Activated naive CD4-positive, alpha-beta T cell treated with anti-CD3 and anti-CD28 coated beads, Interleukin-2, amount 50 U/mL, for 16 hours (primary cell): Measurements from ENCODE around the gene REG4.
"Not testable (repeated sequence)": the region's sequence is repeated elsewhere in the genome, so short reads cannot be mapped to it uniquely, and the experiment has no call there.

ENCODE experiments used
- DNase-seq: peaks from one replicate; pipeline ENCODE4 v3.0.0-alpha.2; 2020

The REG4 gene

DNA sequence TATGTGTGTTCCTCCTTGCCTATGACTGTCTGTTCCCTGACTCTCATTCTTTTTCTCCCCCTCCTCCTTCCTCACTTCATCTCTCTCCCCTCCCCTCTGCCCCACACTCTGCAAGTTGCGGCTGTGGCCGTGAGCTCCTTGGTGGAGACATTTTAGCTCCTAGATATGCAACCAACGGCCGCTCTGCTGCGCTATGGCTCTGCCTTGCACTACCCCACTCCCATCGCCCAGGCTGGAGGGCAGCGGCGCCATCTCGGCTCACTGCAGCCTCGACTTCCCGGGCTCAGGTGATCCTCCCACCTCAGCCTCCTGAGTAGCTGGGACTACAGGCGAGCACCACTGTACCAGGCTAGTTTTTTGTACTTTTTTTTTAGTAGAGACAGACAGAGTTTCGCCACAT, 5.5 kb downstream of the REG4 start:
- DNase-seq: no peak

DNA sequence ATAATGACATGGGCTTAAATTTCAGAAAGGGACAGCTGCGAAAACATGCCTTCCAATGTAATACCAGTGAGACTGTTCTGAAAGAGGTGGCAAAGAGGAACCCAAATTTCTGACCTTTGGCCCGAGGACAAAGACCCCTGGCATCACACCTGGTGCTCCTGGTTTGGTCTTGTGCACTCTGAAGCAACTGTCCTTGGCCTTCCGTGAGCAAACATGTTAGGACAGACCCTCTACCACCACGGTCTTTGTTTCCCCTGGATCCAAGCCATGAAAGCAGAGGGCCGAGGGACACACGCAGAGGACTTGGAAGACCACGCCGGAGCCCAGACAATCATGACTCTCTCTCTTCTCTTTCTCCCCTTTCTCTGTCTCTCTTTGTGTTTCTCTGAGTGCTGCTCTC, 6.0 kb downstream of the REG4 start:
- DNase-seq: no peak

DNA sequence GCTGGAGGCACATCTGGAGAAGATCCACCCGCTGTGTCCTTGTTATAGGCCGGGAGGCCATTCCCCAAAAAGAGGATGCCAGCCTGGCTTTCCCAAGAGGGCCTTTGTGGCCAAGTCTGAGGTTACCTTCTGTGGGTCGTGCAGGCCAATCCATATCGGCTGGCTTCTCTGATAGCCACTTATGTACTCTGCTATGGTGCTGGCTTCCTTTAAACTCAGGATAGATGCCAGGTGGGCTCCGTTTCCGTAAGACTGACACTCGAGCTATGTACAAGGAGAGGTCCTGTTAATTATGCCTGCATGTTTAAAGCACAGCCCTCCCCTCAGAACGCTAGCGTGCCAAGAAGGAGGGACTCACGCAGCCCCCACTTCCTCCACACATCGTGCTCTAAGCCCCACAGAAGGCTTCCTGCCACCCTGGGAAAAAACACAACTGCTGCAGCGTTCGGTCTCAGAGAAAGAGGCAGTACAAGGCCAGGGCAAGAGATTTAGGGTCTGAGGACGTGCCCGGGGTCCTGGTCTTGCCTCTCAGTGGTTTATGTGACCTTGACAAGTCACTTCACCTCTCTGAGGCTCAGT, 11.6 kb downstream of the REG4 start:
- DNase-seq: peak; percentile 16

DNA sequence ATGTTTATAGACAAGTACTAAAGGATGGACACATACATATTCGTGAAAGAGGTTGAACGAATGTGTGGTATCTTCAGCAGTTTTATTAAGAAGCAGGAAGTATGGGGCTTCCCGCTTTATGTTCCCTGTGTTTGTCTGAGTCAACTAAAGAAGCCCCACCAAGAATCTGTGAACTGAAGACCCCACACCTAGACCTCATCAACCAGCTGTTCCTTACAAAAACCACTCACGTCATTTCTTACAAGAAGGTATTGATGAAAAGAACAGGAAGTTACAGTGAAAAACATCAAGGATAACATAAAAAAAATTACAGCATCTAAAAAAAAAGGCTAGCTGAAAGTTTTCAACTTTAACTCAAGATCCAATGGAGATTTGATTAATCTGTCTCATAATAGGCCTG, 12.3 kb downstream of the REG4 start:
- no peak for DNase-seq

DNA sequence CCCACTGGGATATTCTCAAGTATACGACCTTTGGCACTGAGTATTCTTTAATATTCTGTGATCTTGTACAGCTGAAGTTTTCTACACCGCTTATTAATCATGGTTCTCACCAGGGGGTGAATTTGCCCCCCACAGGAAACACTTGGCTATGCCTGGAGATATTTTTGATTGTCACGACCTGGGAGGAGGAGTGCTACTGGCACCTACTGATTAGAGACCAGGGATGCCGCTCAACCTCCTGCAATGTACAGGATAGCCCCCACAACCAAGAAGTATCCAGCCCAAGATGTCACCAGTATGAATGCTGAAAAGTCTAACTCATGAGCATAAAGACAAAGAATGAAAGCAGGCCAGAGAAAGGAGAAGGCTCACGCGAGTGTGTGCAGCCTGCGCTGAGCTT, 13.7 kb downstream of the REG4 start:
- DNase-seq: no peak

DNA sequence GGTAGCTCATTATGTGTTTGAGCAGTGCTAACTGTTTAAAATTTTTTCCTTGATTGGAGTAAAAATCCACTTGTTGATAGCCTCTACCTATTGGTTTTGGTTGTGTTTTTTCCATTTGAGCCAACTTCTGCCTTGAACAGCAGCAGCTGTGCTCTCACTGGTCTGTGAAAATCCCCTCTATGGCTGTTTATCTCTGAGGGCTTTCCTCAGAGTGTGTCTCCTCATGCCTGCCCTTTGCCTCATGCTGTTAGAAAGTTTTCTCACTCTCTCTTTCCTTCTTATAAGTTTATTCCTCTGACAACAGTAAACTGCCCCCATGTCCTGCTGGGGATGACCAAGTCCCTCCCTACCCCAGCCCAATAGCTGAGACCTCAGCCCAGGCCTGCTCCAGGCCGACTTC, 14.1 kb downstream of the REG4 start:
- no peak for DNase-seq

DNA sequence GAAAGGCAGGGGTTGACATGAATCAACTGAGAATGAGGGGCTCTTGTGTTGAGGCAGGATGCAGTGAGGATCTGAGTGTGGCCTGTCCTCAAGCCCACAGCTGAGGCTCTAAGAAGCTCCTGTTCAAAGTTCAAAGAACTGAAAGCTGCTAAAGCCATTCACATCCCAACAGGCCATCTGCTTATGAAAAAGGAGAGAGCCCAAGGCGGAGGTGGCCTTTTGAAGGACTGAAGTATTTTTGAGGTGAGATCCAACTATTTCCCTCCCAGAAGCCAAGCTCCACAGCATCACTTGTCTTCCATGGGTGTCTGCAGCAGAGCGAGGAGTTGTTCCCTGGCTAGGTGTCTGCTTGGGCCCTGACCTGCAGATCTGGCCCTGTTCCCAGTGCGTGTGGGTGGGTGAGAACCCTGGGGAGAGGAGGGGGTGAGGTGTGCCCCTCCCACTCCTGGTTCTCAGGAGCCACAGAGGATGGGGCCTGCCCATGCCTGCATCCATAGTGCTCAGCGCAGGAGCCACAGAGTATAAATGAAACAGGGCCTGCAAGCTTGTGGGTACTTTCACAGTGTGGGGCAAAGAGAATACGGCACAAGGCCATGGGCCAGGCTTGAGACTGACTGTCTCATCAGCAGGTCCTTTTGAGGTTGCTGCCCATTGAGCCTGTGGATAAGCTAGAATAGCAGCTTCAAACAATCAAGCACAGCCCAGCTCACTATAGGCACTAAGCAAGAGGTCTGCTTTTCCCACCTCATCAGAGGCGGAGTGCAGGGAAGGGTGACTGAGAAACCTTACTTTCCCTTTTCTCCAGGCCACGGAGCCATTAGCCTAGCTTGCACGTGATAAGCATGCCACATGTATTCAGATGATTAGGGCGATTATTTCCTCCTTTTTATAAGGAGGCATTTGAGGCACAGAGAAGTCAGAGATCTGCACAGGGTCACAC, 15.7 kb downstream of the REG4 start:
- DNase-seq: no peak

DNA sequence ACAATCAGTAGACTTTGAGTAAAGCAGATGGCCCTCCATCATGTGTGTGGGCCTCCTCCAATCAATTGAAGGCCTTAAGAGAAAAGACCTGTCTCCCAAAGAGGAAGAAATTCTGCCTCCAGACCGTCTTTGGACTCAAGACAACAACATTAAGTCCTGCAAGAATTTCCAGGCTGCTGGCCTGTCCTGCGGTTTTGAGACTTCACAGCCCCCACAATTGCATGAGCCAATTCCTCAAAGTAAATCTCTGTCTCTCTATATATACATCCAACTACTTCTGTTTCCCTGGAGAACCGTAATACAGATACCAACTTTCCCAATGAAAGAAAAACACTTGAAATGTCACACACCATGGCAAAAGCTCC, 16.4 kb downstream of the REG4 start:
- no peak for DNase-seq

DNA sequence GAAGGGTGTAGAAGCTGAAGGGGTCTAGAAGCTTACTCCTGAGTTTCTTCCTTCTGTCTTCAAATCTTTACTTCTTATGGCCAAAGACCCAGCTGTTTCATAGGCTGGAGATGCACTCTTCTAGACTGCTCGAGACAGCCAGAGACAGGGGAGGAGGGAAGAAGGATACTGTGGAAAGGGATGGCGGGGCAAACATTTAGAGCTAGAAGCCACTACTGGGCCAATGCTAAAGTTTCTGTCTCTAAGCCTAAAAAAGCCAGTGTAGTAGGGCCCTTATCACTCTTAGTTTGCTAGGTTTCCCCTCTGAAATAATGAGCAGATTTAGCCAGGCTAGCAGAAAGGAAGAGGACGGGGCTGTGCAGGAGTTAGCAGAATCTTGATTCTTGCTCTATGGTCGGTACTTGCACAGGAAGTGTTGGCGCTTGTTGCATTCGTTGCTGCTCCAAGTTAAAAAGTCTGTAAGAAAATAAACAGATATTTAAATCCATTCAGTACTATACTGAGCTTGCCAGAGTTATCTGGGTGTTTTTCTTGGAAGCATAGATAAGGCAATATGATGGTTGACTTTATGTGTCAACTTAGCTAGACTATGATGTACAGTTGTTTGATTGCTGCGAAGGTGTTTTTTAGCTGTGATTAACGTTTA, 16.9 kb downstream of the REG4 start:
- DNase-seq: no peak

DNA sequence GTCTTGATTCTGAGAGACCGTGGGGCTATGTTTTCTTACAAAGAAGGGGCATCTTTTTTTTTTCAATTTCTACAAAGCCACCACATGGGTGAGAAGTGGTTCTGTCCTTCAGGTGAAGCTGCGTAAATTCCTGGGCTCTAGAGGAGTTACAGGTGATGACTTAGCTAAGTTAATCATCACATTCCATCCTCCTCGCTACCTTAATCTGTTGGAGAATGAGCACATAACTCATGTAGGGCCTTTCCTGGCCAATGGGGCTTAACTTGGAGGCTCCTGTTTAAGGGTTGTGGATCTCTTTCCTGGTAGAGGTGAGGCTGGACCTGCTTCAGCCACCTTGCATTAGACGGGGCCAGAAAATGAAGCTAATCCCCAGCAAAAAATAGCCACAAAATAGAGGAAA, 19.9 kb downstream of the REG4 start:
- no peak for DNase-seq

DNA sequence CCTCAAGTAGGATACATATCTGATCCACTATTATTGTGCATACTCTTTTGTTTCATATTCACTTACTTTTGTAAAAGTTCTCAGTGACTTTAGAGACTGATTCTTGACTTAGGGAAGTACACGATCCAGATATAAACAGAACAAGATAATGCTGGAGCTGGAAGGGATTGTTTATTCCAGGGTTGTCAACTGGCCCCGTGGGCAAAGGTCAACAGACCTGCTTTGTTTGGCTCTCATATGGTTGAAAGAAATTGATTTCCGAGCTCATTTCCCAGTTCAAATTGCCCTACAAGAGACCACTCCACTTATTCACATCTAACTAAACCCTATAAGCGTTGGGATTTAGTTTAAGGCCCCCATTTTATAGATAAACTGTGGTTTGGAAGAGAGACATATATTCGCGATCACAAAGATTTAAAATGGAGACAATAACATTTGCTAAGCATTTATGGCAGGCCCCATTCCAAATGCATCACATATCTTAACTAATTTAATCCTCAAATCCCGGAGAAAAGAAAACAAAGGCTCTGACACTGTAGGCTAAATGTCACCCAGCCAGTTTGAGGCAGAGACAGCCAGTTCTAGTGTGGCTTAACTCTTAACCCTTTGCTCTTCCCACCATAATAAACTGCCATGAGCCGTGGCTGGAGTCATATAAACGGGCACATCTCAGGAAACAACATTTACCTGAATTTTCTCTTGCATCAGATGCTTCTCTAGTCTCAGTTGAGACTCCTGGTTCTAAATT, 20.6 kb downstream of the REG4 start:
- DNase-seq: no peak

DNA sequence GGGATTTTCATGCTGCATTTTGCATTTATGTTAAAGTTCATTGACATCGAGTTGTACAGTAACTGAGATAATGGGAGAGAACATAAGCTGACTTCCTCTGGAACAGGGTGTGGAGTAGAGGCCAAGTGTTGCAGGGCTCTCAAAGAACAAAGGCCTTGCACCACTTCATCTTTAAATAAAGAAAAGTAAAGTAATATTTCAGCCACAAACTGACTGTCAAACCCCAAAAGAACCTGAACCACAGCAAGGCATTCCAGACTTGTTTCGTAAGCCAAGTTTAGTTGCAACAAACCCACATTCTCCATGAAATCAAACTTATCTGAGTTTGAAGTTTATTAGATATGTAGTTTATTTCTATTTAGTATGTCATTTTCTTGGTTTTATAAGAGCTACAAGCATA, 23.5 kb downstream of the REG4 start:
- no peak for DNase-seq

DNA sequence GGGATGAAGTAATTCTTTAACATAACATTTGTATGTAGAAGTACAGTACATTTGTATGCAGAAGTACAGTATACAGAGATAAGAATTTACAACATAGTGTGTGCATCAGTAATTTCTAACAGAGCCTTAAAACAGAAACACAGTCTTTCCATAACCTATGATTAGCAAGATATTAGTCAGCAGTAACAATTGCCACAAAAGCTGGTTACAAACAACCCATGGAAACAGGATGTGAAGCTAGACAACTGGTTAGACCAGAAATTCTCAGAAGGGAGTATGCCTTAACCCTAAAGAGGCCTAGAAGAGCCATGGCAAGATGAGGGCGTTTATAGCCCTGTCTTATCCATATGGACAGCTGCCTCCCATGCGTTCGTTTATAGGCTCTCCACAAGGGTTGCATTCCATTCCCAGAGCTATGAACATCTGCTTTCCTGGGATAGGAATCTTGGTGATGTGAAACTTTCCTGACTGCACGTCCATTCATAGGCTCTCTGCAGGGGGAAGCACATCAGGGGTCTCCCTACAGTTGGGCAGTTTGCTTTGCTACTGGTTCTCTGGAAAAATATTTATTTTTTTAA, 24.7 kb downstream of the REG4 start:
- not testable (repeated sequence) for DNase-seq

DNA sequence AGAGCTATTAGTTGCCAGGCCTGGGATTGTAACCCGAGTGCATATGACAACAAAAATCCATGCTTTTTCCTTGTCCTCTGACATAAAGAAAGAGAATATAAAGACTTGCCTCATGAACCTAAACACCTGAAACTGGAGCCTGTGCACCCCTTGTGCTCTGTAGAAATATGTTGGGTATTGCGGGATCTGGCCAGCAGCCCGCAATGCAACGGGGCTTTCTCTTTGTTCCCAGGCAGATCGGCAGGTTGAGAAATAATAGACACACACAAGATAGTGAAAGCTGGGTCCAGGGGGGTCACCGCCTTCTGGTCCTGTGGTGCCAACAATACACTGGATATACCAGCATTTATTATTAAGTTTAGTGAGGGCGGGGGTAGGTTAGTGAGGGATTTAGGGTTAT, 25.2 kb downstream of the REG4 start:
- DNase-seq: not testable (repeated sequence)

DNA sequence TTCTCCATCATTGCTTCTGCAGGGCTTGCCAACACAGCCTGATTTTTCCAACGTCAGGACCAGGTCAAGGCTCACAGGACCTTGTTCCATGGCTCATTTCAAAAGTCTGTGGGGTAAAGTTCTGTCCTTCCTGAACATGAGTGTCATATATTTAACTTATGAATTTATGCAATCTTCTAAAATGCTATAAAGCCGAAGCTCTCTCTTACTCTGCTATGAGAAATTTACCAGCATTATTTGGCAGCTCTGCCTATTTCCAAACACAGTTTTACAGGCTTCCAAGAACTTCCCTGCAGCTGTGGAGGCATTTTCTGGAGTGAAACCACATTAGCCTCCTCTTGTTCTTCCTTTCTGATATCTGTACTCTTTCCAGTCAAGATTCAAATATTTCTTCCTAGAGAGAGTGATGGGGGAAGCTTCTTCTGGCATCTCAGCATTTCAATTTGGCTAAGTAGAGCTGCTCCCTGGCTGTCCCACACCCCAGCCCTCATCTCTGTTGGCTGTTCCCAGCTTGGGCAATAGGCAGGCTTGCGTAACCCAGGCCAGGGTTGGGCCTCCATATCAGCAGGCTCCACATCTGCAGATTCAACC, 27.0 kb downstream of the REG4 start:
- DNase-seq: no peak

DNA sequence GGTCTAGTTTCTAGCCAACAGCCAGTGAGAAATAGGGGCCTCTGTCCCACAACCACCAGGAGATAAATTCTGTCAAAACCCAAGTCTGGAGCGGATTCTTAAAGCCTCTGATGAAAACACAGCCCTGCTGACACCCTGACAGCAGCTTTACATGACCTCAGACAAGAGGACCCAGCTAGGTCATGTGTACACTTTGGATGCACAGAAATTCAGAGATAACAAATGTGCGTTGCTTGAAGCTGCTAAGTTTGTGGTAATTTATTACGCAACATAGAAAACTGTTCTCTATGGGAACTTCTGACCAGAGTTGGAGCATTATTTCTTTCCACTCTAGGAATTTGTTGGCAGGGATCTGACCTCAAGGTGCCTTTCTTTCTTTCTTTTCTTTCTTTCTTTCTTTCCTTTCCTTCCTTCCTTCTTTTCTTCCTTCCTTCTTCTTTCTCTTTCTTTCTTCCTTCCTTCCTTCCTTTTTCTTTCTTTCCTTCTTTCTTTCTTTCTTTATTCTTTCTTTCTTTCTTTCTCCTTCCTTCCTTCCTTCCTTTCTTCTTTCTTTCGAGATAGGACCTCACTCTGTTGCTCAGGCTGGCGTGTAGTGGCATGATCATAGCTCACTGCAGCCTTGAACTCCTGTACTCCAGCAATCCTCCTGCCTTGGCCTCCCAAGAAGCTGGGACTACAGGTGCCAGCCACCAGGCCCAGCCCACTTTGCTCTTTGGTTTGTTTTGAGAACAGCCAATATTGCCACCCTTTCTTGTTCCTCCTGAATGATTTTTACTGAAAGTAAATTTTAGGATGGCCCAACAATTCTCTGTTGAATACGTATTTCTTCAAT, 27.7 kb downstream of the REG4 start:
- DNase-seq: no peak

DNA sequence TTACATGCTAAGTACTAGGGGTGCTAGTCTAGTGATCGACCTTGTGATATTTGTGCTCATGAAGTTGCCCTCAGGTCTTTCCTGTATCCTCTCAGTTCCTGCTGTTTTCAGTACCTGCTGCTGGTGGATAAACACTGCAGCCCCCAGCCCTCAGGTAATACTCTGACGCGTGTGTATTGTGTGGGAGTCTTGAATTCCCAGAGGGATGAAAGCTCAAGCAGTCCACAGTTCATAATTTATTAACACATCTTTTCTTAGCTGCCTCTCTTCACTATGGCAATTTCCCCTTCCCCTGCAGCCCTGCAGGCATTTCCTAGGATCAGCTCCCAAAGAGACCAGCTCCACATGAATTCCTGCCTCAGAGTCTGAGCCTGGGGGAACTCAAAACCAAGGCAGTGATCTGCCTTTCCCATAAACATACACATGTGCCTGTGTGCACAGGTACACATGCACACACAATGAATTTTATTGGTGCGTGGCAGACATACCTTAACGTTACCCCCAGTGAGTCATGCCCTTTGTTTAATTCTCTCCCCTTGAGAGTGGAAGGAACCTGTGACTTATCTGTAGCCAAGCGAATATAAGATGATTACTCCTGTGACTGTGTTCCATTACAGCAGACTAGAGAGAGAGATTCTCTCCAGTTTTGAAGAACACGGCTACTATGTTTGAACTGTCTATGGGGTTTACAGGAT, 28.5 kb downstream of the REG4 start:
- no peak for DNase-seq

DNA sequence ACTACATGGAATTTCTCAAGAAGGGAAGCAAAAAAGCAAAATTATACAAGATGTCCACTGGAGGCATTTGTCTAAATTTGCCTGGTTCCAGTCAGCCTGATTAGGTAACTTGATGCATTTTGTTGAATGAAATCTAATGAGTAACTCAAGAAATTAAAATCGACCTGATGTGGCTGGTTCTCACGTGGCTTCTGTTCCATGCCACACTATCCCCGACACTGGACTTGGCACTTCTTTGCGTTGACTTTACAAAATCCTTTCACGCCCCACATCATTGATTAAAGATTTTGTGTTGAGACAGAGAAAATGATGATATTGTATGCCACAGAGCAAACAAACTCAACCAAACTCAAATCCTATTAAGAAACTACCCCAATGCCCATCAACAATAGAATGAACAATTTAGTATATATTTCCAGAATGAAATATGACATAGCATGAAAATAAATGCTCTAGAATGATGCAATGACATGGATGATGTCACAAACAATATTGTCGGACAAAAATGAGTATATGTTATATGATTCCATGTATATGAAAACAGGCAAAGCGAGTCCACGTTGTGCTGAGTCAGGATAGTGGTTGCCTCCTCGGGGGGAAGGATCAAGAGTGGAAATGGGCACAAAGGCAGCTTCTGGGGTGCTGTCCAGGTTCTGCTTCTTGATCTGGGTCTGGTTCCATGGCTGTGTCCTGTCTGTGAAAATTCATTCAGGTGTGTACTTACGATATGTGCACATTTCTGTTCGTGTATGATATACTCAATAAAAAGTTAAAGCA, 29.6 kb downstream of the REG4 start:
- DNase-seq: no peak

DNA sequence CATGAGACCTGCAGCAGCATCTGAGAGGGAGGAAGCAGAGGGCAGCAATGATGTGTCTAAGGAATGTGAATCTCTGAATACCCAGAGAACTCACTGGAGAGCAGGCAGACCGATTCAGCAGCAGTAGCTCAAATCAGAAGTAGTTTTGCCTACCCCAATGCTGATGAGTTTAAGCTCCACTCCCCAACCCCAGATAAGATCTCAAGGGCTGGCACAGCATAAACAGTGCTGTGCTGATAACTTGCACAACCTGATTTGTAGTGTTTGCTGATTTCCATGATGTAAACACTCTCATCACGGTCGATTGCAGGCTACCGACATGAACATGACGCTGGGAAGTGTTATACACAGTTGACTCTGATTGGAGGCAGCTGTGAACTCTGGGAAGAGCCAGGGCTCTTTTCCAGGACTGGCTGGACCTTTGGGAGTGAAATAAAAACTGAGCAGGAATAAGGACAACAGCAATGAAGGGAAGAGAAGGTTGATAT, 31.3 kb downstream of the REG4 start:
- DNase-seq: no peak
